HG03575 (cell line): Measurements from ENCODE around the gene MT2A.

ENCODE experiments used
- ATAC-seq: cut with Tn5 transposase; IDR thresholded peaks from one replicate; pipeline ENCODE4 v1.9.1; 2021; ENCODE audit not compliant: unreplicated experiment, insufficient number of reproducible peaks, low FRiP score; ENCODE audit errors: extremely low read depth

Gene MT2A

GRCh38 chr16:56652600-56652999 lies 44.2 kb downstream of the MT2A start:
- no peak for ATAC-seq

- no peak for ATAC-seq
Measured at GRCh38 chr16:56653218-56653617, 44.8 kb downstream of the MT2A start.

- no peak for ATAC-seq
Measured at GRCh38 chr16:56657555-56658326, 49.4 kb downstream of the MT2A start, which contains the start of gene MT1F. Gene MT1F, plus strand, starts transcription at chr16:56657959. Its CDS starts 100 bp downstream, at chr16:56658059.

GRCh38 chr16:56658327-56658875 lies 50.0 kb downstream of the MT2A start:
- no peak for ATAC-seq
